AG04449 (cell line): ENCODE measurements around the gene TOM1L2.

Source experiments
- CTCF ChIA-PET: fragments of 350-600 bp; formaldehyde crosslinking; extraction: SDS; loops from one replicate; lab custom pipeline; 2021; ENCODE audit warnings: antibody characterized with exemption; lab: Yijun Ruan, JAX
- POLR2A ChIA-PET: fragments of 400-600, 350-600 bp; formaldehyde crosslinking; extraction: SDS; loops from one replicate; lab custom pipeline; 2020; ENCODE audit warnings: antibody characterized with exemption, inconsistent platforms; lab: Yijun Ruan, JAX
- DNase-seq: peaks from one replicate; pipeline ENCODE4 v3.0.0-alpha.2; 2010; ENCODE audit warnings: low read depth, low spot score
- H3K4me3 ChIP-seq: 2 replicates; pipeline ENCODE4 v1.5.1; 2011; ENCODE audit warnings: low read depth, mild to moderate bottlenecking, control low read depth, low read length
- TF ChIP-seq, protein P1 (sequence below): IDR thresholded peaks from one replicate; pipeline ENCODE4 v1.5.1; 2011; ENCODE audit warnings: mild to moderate bottlenecking, moderate library complexity, low read length, control low read depth, inconsistent platforms; ENCODE audit not compliant: insufficient read depth; ENCODE audit errors: missing control alignments

TOM1L2 gene

DNA sequence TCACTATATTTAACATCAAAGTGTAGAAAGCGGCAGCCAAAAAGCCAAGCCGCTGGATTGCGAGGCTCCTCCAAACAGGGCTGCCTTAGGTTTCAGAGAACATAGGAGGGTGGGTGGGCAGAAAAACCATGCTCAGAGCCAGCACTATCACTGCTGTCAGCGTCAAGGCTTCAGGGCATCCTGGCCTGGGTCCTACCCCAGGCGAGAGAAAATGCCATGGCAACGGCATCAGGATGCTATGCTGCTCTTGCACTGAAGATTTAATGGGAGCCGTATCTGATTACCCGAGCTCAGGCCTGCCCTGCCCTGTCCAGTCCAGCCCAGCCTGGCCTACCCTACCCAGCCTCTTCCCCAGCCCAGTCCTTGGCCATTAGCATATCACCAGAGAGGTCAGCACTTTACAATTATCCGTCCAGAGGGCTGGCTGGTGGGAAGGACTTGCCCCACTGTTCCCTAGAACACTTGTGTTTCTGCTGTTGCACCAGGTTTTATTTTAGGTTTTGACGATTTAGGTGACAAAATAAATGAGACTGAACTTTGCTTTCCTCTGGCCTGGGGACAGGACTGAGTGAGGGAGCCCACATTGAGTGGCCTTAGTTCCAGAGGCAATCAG lies 61.1 kb downstream of the TOM1L2 start:
- no peak for DNase-seq
- TF ChIP-seq, protein P1, sequence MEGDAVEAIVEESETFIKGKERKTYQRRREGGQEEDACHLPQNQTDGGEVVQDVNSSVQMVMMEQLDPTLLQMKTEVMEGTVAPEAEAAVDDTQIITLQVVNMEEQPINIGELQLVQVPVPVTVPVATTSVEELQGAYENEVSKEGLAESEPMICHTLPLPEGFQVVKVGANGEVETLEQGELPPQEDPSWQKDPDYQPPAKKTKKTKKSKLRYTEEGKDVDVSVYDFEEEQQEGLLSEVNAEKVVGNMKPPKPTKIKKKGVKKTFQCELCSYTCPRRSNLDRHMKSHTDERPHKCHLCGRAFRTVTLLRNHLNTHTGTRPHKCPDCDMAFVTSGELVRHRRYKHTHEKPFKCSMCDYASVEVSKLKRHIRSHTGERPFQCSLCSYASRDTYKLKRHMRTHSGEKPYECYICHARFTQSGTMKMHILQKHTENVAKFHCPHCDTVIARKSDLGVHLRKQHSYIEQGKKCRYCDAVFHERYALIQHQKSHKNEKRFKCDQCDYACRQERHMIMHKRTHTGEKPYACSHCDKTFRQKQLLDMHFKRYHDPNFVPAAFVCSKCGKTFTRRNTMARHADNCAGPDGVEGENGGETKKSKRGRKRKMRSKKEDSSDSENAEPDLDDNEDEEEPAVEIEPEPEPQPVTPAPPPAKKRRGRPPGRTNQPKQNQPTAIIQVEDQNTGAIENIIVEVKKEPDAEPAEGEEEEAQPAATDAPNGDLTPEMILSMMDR: no peak
- POLR2A ChIA-PET: no interaction called here
- no peak overlapping the region for H3K4me3 ChIP-seq
- CTCF ChIA-PET: interaction anchor here (0.5 to 2.0 kb wide), 2 partner anchors 8 to 268 kb away, joined by 3 to 9 read pairs; no protein-coding TSS in a partner anchor

DNA sequence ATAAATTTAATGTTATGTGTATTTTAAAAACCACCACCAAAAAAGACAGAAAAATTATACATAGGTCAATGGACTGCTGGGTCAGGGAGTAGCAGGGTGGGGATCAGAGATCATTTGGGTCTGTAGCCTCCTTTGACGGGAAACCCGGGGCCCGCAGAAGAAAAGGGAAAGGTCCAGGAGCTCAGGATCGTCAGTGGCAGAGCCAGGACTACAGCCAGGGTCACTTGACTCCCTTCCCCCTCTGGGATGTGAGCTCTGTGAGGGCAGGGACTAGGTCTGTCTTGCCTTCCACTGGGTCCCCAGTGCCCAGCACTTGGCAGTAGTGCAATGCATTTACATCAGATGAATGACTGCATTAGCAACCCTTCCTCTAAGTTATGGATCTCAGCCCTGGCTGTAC lies 62.1 kb downstream of the TOM1L2 start:
- POLR2A ChIA-PET: no interaction called here
- DNase-seq: no peak
- CTCF ChIA-PET: interaction anchor here (0.8 to 2.0 kb wide), 2 partner anchors 8 to 9 kb away, joined by 3 to 9 read pairs; no protein-coding TSS in a partner anchor
- H3K4me3 ChIP-seq: no peak overlapping the region
- TF ChIP-seq, protein P1: no peak

DNA sequence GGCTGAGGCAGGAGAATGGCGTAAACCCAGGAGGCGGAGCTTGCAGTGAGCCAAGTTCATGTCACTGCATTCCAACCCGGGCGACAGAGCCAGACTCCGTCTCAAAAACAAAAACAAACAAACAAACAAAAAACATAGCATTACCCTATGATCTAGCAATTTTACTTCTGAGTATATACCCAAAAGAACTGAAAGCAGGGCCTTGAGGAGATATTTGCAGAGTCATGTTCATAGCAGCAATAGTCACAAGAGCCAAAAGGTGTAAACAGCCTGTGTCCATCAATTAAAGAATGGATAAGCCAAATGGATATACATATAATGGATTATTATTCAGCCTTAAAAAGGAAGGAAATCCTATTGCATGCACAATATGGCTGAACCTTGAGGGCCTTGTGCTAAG lies 63.1 kb downstream of the TOM1L2 start:
- ChIA-PET CTCF (interaction anchor here (1.8 to 2.0 kb wide), 2 partner anchors 10 kb away, joined by 9 to 15 read pairs; no protein-coding TSS in a partner anchor), POLR2A (no interaction called here)
- TF ChIP-seq, protein P1: no peak

DNA sequence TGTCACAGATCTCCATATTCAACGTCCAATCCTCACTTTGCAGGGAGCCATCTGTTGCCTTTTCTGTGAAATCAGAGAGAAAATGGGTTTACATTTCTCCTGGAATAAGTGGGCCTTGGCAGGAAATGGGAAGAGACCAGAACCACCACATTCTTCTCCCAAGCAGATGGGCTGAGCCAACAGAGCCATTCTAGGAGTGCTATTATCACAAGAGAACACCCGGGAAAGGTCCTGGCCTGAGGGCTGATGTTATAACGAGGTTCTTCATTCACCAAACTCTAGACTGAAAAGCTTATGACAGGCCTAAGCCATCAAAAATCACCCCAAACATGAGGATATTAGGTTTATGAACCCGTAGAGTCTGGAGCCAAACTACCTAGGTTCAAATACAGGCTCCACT lies 64.7 kb downstream of the TOM1L2 start:
- TF ChIP-seq, protein P1: no peak
- ChIA-PET POLR2A (no interaction called here), CTCF (interaction anchor here (1.0 to 2.8 kb wide), 8 partner anchors 8 to 126 kb away, joined by 3 to 15 read pairs (median 5); no protein-coding TSS in a partner anchor)
- DNase-seq: no peak
- no peak overlapping the region for H3K4me3 ChIP-seq

More for the DNA sequence above, 63.1 kb downstream of the TOM1L2 start:
- DNase-seq: no peak
- H3K4me3 ChIP-seq: no peak overlapping the region

DNA sequence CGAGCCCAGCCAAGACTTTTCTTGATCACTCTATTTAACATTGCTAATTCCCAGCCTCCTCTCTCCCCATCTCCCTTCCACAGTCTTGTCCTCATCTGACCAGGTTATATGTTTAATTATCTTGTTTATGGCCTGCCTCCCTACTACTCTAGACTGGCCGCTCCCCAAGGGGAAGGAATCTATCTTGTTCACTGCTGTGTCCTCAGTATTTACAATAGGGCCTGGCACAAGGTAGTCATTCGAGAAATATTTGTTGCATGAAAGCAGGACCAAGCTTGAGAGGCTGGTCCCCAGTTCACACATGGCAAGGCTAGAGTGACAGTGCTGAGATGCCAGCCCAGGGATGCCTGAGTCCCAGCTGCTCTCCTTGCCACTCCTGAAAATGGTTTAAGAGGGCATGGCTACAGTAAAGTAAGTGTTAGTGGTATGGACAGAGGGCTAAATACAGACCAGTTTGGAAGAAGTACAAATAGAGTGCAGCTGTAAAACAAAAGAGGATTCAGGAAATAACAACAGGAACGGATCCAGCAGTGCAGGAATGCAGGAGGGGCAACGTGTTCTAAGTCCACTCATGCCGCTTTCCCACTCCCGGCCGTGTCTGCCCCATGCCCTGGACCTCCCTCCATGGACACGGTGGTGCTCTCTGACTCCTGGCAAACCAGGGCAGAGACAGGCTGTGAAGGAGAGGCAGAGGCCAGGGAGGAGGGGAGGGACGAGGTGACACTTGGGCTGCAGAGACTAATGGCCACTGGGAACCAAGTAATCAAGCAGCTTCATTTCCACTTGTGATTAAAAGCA lies 65.6 kb downstream of the TOM1L2 start:
- CTCF ChIA-PET: interaction anchor here (1.2 to 2.8 kb wide), 6 partner anchors 9 to 127 kb away, joined by 3 to 10 read pairs (median 4); no protein-coding TSS in a partner anchor
- POLR2A ChIA-PET: no interaction called here
- no peak overlapping the region for H3K4me3 ChIP-seq
- TF ChIP-seq, protein P1: no peak
- DNase-seq: no peak

DNA sequence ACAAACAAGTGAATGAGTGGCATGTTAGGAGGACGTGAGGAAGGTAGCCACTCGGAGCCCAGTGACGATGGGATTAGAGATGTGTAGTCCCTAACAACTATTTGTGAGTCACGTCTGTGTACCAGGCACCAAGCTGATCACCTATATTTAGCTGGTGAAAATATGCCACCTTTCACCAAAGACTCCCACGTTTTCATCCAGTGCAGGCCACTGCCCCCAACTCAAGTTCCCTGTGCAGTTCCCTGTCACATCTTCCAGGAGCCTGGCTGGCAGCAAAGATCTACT lies 67.2 kb downstream of the TOM1L2 start:
- ChIA-PET CTCF (interaction anchor here (1.0 to 1.6 kb wide), 4 partner anchors 9 to 53 kb away, joined by 3 to 11 read pairs (median 5); no protein-coding TSS in a partner anchor), POLR2A (no interaction called here)
- TF ChIP-seq, protein P1: no peak
- no peak for DNase-seq
- H3K4me3 ChIP-seq: no peak overlapping the region
